ENCODE data around the gene PDE4D.
"Not testable (repeated sequence)": the region's sequence is repeated elsewhere in the genome, so short reads cannot be mapped to it uniquely, and the experiment has no call there.

Gene PDE4D

GRCh38 chr5:59666440-59667068 lies 227.0 kb downstream of the PDE4D start:
- Mint-ChIP-seq H3K4me1 (ENCODE audit: low read depth in 2 of 2) (no peaks in the 10 kb centered on the region), H3K27ac (no peak overlapping the region), H3K9me3 (no peaks in the 10 kb centered on the region), H3K27me3 (no peaks in the 10 kb centered on the region), H3K4me3 (no peak overlapping the region), H3K36me3 (ENCODE audit: insufficient read depth) (no peaks in the 10 kb centered on the region)
- DNase-seq (no peak), ATAC-seq (replicated peaks) (no peak)

GRCh38 chr5:59665832-59666203 lies 227.7 kb downstream of the PDE4D start:
- H3K27ac Mint-ChIP-seq; ATAC-seq (replicated peaks); H3K27me3 Mint-ChIP-seq; H3K4me1 Mint-ChIP-seq (ENCODE audit: low read depth in 2 of 2); H3K4me3 Mint-ChIP-seq; H3K36me3 Mint-ChIP-seq (ENCODE audit: insufficient read depth); H3K9me3 Mint-ChIP-seq; DNase-seq: not testable (repeated sequence)

- ATAC-seq (replicated peaks) (no peak), DNase-seq (no peak)
- peaks cover 0 to 1% of the 10 kb centered on the region in 2 donors for H3K4me1 Mint-ChIP-seq (ENCODE audit: low read depth in 2 of 2)
- H3K9me3 Mint-ChIP-seq = no peaks in the 10 kb centered on the region
- no peaks in the 10 kb centered on the region for H3K36me3 Mint-ChIP-seq (ENCODE audit: insufficient read depth)
- no peaks in the 10 kb centered on the region for H3K27me3 Mint-ChIP-seq
- no peak overlapping the region for H3K4me3 Mint-ChIP-seq
- H3K27ac Mint-ChIP-seq = no peak overlapping the region
These were observed 228.3 kb downstream of the PDE4D start for GRCh38 chr5:59665086-59665831.

GRCh38 chr5:59661954-59662615 lies 231.4 kb downstream of the PDE4D start:
- Mint-ChIP-seq H3K9me3 (no peaks in the 10 kb centered on the region), H3K4me3 (no peak overlapping the region), H3K36me3 (ENCODE audit: insufficient read depth) (no peaks in the 10 kb centered on the region), H3K4me1 (ENCODE audit: low read depth in 2 of 2) (peaks cover 0 to 1% of the 10 kb centered on the region in 2 donors), H3K27ac (no peak overlapping the region), H3K27me3 (no peaks in the 10 kb centered on the region)
- DNase-seq (no peak), ATAC-seq (replicated peaks) (no peak)

- H3K27ac Mint-ChIP-seq = no peak overlapping the region
- peaks cover 0 to 1% of the 10 kb centered on the region in 2 donors for H3K4me1 Mint-ChIP-seq (ENCODE audit: low read depth in 2 of 2)
- H3K9me3 Mint-ChIP-seq = no peaks in the 10 kb centered on the region
- H3K36me3 Mint-ChIP-seq (ENCODE audit: insufficient read depth) = no peaks in the 10 kb centered on the region
- ATAC-seq (replicated peaks) = no peak
- no peaks in the 10 kb centered on the region for H3K27me3 Mint-ChIP-seq
- no peak for DNase-seq
- no peak overlapping the region for H3K4me3 Mint-ChIP-seq
These were observed 232.2 kb downstream of the PDE4D start for GRCh38 chr5:59661311-59661710.

GRCh38 chr5:59660737-59661136 lies 232.8 kb downstream of the PDE4D start:
- Mint-ChIP-seq H3K36me3 (ENCODE audit: insufficient read depth) (no peaks in the 10 kb centered on the region), H3K4me1 (ENCODE audit: low read depth in 2 of 2) (peaks cover 0 to 1% of the 10 kb centered on the region in 2 donors), H3K27ac (no peak overlapping the region), H3K4me3 (no peak overlapping the region), H3K9me3 (no peaks in the 10 kb centered on the region), H3K27me3 (no peaks in the 10 kb centered on the region)
- ATAC-seq (replicated peaks) (no peak), DNase-seq (no peak)

GRCh38 chr5:59656351-59657254 lies 236.9 kb downstream of the PDE4D start:
- ATAC-seq (replicated peaks) = peak; percentile 17
- no peak for DNase-seq
- no peaks in the 10 kb centered on the region for H3K27me3 Mint-ChIP-seq
- no peaks in the 10 kb centered on the region for H3K36me3 Mint-ChIP-seq (ENCODE audit: insufficient read depth)
- no peaks in the 10 kb centered on the region for H3K9me3 Mint-ChIP-seq
- H3K27ac Mint-ChIP-seq = no peak overlapping the region
- peaks cover 0 to 1% of the 10 kb centered on the region in 2 donors for H3K4me1 Mint-ChIP-seq (ENCODE audit: low read depth in 2 of 2)
- H3K4me3 Mint-ChIP-seq = no peak overlapping the region

- no peaks in the 10 kb centered on the region for H3K4me1 Mint-ChIP-seq (ENCODE audit: low read depth in 2 of 2)
- H3K4me3 Mint-ChIP-seq = no peak overlapping the region
- no peaks in the 10 kb centered on the region for H3K9me3 Mint-ChIP-seq
- no peak overlapping the region for H3K27ac Mint-ChIP-seq
- DNase-seq (no peak), ATAC-seq (replicated peaks) (no peak)
- no peaks in the 10 kb centered on the region for H3K27me3 Mint-ChIP-seq
- H3K36me3 Mint-ChIP-seq (ENCODE audit: insufficient read depth) = no peaks in the 10 kb centered on the region
These were observed 237.7 kb downstream of the PDE4D start for GRCh38 chr5:59655693-59656309.

- ATAC-seq (replicated peaks) = no peak
- no peak overlapping the region for H3K4me3 Mint-ChIP-seq
These were observed 238.8 kb downstream of the PDE4D start for GRCh38 chr5:59654691-59655090.

GRCh38 chr5:59652449-59652848 lies 241.1 kb downstream of the PDE4D start:
- H3K27me3 Mint-ChIP-seq = no peaks in the 10 kb centered on the region
- peaks cover 0 to 7% of the 10 kb centered on the region in 2 donors for H3K9me3 Mint-ChIP-seq
- ATAC-seq (replicated peaks) = no peak
- H3K36me3 Mint-ChIP-seq (ENCODE audit: insufficient read depth) = no peaks in the 10 kb centered on the region
- no peak for DNase-seq
- no peaks in the 10 kb centered on the region for H3K4me1 Mint-ChIP-seq (ENCODE audit: low read depth in 2 of 2)
- no peak overlapping the region for H3K4me3 Mint-ChIP-seq
- no peak overlapping the region for H3K27ac Mint-ChIP-seq

More at GRCh38 chr5:59654691-59655090, 238.8 kb downstream of the PDE4D start:
- DNase-seq = no peak
- H3K36me3 Mint-ChIP-seq (ENCODE audit: insufficient read depth) = no peaks in the 10 kb centered on the region
- H3K27me3 Mint-ChIP-seq = no peaks in the 10 kb centered on the region
- H3K4me1 Mint-ChIP-seq (ENCODE audit: low read depth in 2 of 2) = no peaks in the 10 kb centered on the region
- H3K27ac Mint-ChIP-seq = no peak overlapping the region
- H3K9me3 Mint-ChIP-seq = no peaks in the 10 kb centered on the region

- Mint-ChIP-seq H3K27me3 (no peaks in the 10 kb centered on the region), H3K27ac (no peak overlapping the region), H3K9me3 (peaks cover 0 to 7% of the 10 kb centered on the region in 2 donors), H3K4me1 (ENCODE audit: low read depth in 2 of 2) (no peaks in the 10 kb centered on the region), H3K4me3 (no peak overlapping the region), H3K36me3 (ENCODE audit: insufficient read depth) (no peaks in the 10 kb centered on the region)
- no peak for DNase-seq
- no peak for ATAC-seq (replicated peaks)
These were observed 244.3 kb downstream of the PDE4D start for GRCh38 chr5:59648949-59649921.

Data from effector memory CD8-positive, alpha-beta T cell (primary cell).